IPS DF 6.9 (cell line): ENCODE measurements around the gene MXI1.
A peak's percentile ranks its signal among the peaks of the same experiment; 100 is the strongest.

Source experiments
- DNase-seq: peaks from one replicate; pipeline ENCODE4 v3.0.0-alpha.2; 2013; ENCODE audit warnings: low read depth, low spot score
- H3K27ac ChIP-seq: one replicate; pipeline ENCODE4 v1.5.1; 2013; ENCODE audit warnings: low read length, control low read depth
- H3K27me3 ChIP-seq: 2 replicates; pipeline ENCODE4 v1.6.1; 2013; ENCODE audit warnings: mild to moderate bottlenecking, low read length; ENCODE audit not compliant: control insufficient read depth, insufficient read depth
- H3K36me3 ChIP-seq: 2 replicates; pipeline ENCODE4 v1.6.1; 2013; ENCODE audit warnings: low read length; ENCODE audit not compliant: control insufficient read depth, insufficient read depth
- H3K4me1 ChIP-seq: 2 replicates; pipeline ENCODE4 v1.6.1; 2013; ENCODE audit warnings: low read length; ENCODE audit not compliant: control insufficient read depth, insufficient read depth
- H3K4me3 ChIP-seq: 2 replicates; pipeline ENCODE4 v1.5.1; 2013; ENCODE audit warnings: mild to moderate bottlenecking, low read length
- H3K9me3 ChIP-seq: 2 replicates; pipeline ENCODE4 v1.6.1; 2013; ENCODE audit warnings: low read length, inconsistent platforms; ENCODE audit not compliant: control insufficient read depth, insufficient read depth
- WGBS: extraction: QIAGEN DNeasy Blood & Tissue Kit; methylation state at CpG from one replicate; pipeline ENCODE4 v1.1.7; 2013; ENCODE audit warnings: mixed read lengths, missing lambda C conversion rate; ENCODE audit not compliant: insufficient read length, insufficient coverage; 5-methylcytosine and 5-hydroxymethylcytosine counted together

MXI1 gene

GRCh38 chr10:110168601-110169481, 38.6 kb upstream of the MXI1 start:
- Histone ChIP-seq H3K9me3 (no peaks in the 10 kb centered on the region), H3K4me1 (peaks cover 4% of the 10 kb centered on the region), H3K4me3 (no peak overlapping the region), H3K27me3 (peaks cover 82% of the 10 kb centered on the region), H3K36me3 (no peaks in the 10 kb centered on the region; the same call in 1 of the 2 replicates), H3K27ac (no peak overlapping the region)
- DNase-seq = peak; percentile 60
- WGBS = no CpG with 5 or more reads among the region's 10 CpGs

DNA sequence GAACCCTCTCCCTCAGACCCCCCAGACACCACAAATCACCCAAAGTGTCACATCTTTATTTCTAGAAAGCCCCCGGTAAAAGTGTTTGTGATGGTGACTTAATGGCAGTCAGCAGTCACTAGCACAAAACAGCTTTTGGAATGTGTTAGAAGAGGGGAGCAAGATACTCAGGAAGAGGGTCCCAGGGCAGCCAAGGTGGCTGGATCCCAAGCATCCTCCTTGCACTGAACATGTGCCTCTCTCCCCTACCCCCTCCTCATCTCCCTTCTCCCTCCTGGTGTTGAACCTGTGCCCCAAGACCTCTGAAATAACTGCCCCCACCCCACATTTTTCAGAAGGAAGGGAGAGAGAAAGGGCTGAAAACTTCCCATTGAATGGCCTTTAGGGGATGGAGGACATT, 37.8 kb upstream of the MXI1 start:
- peaks cover 78% of the 10 kb centered on the region for H3K27me3 ChIP-seq
- H3K27ac ChIP-seq = no peak overlapping the region
- no CpG with 5 or more reads among the region's 1 CpG for WGBS
- H3K4me3 ChIP-seq = no peak overlapping the region
- no peak for DNase-seq
- H3K4me1 ChIP-seq = peaks cover 5% of the 10 kb centered on the region
- H3K9me3 ChIP-seq = no peaks in the 10 kb centered on the region
- no peaks in the 10 kb centered on the region; the same call in 1 of the 2 replicates for H3K36me3 ChIP-seq

GRCh38 chr10:110170142-110170971, 37.0 kb upstream of the MXI1 start:
- WGBS = no CpG with 5 or more reads among the region's 13 CpGs
- Histone ChIP-seq H3K27ac (no peak overlapping the region), H3K4me1 (peaks cover 5% of the 10 kb centered on the region), H3K36me3 (no peaks in the 10 kb centered on the region; the same call in 1 of the 2 replicates), H3K4me3 (no peak overlapping the region), H3K27me3 (peaks cover 71% of the 10 kb centered on the region), H3K9me3 (no peaks in the 10 kb centered on the region)
- no peak for DNase-seq

DNA sequence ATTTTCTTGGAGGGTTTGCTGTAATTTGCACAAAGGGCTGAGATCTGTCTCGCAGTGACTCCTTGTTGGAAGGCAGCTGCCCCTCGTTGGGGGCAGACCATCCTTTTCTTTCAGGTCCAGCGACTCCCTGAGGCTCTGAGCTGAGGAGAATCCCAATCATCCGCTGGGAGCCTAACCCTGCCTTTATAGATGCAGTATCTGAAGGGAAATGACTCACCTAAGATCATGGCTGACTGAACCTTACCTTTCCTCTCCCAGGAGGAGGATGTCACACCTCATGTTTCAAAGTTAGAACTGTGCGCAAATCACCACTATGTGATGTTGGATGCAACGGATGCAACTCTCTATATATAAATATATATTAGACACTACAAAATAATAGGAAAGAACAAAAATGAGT, 36.4 kb upstream of the MXI1 start:
- WGBS = no CpG with 5 or more reads among the region's 6 CpGs
- no peak for DNase-seq
- H3K27me3 ChIP-seq = peaks cover 67% of the 10 kb centered on the region
- H3K27ac ChIP-seq = no peak overlapping the region
- H3K4me1 ChIP-seq = peaks cover 5% of the 10 kb centered on the region
- no peaks in the 10 kb centered on the region for H3K9me3 ChIP-seq
- H3K36me3 ChIP-seq = no peaks in the 10 kb centered on the region; the same call in 1 of the 2 replicates
- H3K4me3 ChIP-seq = no peak overlapping the region

- no peak for DNase-seq
- WGBS = no CpG with 5 or more reads among the region's 5 CpGs
- Histone ChIP-seq H3K4me3 (no peak overlapping the region), H3K27me3 (peaks cover 56% of the 10 kb centered on the region), H3K9me3 (no peaks in the 10 kb centered on the region), H3K27ac (no peak overlapping the region), H3K4me1 (peaks cover 5% of the 10 kb centered on the region), H3K36me3 (no peaks in the 10 kb centered on the region; the same call in 1 of the 2 replicates)
These were observed 35.2 kb upstream of the MXI1 start for GRCh38 chr10:110172155-110172554.

DNA sequence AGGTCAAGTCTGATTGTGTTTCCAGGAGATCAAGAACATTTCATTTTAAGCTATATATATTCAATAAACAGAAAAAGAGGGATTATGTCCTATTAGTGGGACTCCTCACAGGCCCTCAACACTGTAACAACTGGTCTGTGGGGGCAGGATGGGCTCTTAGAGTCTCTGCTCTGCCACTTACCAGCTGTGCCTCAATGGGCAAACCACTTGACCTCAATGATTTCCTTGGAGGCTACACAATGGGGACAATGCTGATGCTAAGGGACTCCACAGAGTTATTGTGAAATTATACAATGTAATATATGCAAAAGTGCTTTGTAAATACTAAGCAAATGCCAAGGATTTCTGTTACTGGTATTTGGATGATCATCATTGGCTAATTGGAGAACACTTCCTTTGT, 33.2 kb upstream of the MXI1 start:
- Histone ChIP-seq H3K4me3 (no peak overlapping the region), H3K9me3 (peaks cover under 1% of the 10 kb centered on the region; the same call in 1 of the 2 replicates), H3K27me3 (peaks cover 37% of the 10 kb centered on the region), H3K27ac (no peak overlapping the region), H3K4me1 (peaks cover 3% of the 10 kb centered on the region), H3K36me3 (no peaks in the 10 kb centered on the region)
- DNase-seq = no peak

DNA sequence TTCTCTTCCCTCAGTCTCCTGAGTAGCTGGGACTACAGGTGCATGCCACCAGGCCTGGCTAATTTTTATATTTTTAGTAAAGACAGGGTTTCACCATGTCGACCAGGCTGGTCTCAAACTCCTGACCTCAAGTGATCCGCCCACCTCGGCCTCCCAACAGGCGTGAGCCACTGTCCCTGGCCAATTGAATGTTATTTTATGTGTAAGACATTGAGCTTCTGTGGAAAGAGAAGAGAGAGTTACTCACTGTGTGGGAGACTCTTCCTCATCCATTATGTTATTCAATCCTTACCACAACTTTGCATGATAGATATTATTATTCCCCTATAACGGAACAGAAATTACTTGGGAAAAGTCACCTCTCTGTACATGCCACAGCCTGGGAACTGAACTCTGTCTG, 32.6 kb upstream of the MXI1 start:
- no CpG with 5 or more reads among the region's 5 CpGs for WGBS
- no peak overlapping the region for H3K27ac ChIP-seq
- no peak for DNase-seq
- peaks cover 2% of the 10 kb centered on the region; the same call in 1 of the 2 replicates for H3K9me3 ChIP-seq
- H3K36me3 ChIP-seq = no peaks in the 10 kb centered on the region
- no peak overlapping the region for H3K4me3 ChIP-seq
- H3K4me1 ChIP-seq = peaks cover 1% of the 10 kb centered on the region; the same call in 1 of the 2 replicates
- H3K27me3 ChIP-seq = peaks cover 32% of the 10 kb centered on the region

DNA sequence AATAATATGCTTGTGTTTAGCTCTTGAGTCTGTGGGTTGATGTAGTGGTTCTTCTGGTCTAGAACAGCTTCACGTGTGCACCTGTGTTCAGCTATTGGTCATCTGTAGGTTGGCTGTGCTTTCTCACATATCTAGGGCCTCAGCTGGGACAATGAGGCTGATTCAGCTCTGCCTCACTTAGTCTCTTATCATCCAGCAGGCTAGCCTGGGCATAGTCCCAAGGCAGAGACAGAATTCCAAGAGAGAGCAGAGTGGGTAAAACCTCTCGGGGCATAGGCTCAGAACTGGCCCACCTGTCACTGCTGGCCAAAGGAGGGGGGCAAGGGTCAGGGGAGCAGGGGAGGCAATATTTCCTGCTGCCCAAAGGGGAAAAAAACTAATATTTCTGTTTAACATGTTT, 32.0 kb upstream of the MXI1 start:
- Histone ChIP-seq H3K9me3 (peaks cover 2% of the 10 kb centered on the region; the same call in 1 of the 2 replicates), H3K36me3 (no peaks in the 10 kb centered on the region), H3K27me3 (peaks cover 27% of the 10 kb centered on the region), H3K4me3 (no peak overlapping the region), H3K27ac (no peak overlapping the region), H3K4me1 (peaks cover 1% of the 10 kb centered on the region; the same call in 1 of the 2 replicates)
- no peak for DNase-seq
- no CpG with 5 or more reads among the region's 2 CpGs for WGBS

GRCh38 chr10:110176141-110177030, 31.0 kb upstream of the MXI1 start:
- Histone ChIP-seq H3K27me3 (peaks cover 17% of the 10 kb centered on the region), H3K27ac (no peak overlapping the region), H3K4me1 (peaks cover 1% of the 10 kb centered on the region; the same call in 1 of the 2 replicates), H3K9me3 (peaks cover 2% of the 10 kb centered on the region; the same call in 1 of the 2 replicates), H3K36me3 (no peaks in the 10 kb centered on the region), H3K4me3 (no peak overlapping the region)
- no peak for DNase-seq
- WGBS = no CpG with 5 or more reads among the region's 19 CpGs
